Measurements from ENCODE around the gene CYP2A6.
"Not testable (repeated sequence)": the region's sequence is repeated elsewhere in the genome, so short reads cannot be mapped to it uniquely, and the experiment has no call there.

Gene CYP2A6

GRCh38 chr19:40818480-40819399 is 31.5 kb downstream of the CYP2A6 start:
- DNase-seq (ENCODE audit: low read depth): peak; percentile 52

GRCh38 chr19:40815223-40815622 is 35.0 kb downstream of the CYP2A6 start:
- DNase-seq (ENCODE audit: low read depth): no peak

GRCh38 chr19:40813182-40813581 is 37.1 kb downstream of the CYP2A6 start:
- no peak for DNase-seq (ENCODE audit: low read depth)

- not testable (repeated sequence) for DNase-seq (ENCODE audit: low read depth)
Measured at GRCh38 chr19:40812571-40812970, 37.7 kb downstream of the CYP2A6 start.

GRCh38 chr19:40811478-40812341 is 38.5 kb downstream of the CYP2A6 start:
- no peak for DNase-seq (ENCODE audit: low read depth)

DNA sequence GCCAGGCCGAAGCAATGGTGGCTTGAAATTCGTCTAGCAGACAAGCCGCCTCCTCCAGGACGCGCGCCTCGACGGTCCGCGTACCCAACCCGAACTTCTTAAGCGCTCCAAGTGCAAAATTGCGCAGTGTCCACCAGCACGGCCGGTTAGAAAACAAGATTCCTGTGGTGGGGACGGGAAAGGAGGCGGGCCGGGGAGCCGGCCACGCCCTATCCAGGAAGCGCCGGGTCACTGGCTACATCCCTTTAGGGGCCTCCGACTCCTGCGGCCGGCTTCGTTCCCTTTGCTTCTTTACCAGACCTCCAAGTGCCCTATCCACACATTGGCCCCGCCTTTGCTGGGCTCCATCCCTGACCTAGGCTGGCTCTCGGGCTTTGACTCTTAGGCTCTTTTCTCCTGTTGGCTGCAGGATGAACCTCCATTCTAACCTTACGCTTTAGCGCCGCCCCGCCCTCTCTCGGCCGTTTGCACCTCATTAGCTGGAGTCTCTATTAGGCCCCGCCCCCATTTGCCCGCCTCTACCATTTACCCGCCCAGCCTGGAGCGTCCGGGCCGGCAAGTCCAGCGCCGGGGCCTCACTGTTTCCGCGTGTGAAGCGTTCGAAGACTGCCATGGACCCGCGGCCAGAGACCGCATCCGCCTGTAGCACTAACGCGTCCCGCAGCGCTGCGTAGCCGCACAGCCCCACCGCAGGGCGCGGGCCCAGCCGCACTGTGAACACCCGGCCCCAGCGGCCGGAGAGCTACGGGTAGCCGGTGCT is 39.4 kb downstream of the CYP2A6 start:
- DNase-seq (ENCODE audit: low read depth): not testable (repeated sequence)

DNA sequence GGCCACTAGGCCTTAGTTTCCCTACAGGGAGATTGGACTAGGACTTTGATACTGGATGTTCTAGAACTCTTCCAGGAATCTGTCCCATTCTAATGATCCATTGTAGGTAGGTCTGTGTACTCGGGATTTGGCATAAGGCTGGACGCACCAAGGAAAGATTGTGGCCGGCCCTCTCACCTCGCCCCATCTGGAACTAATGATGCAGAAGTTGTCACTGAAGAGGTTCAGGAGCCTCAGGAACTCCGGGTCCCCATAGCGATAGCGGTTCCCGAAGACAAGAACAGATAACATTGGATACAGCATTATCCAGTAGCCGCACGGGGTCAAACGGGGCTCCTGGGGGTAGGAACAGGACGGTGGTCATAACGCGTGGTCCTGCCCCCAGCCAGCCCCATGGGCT is 40.1 kb downstream of the CYP2A6 start:
- no peak for DNase-seq (ENCODE audit: low read depth)

- no peak for DNase-seq (ENCODE audit: low read depth)
Measured at GRCh38 chr19:40809358-40810086, 40.7 kb downstream of the CYP2A6 start.

- no peak for DNase-seq (ENCODE audit: low read depth)
Measured at GRCh38 chr19:40808497-40808896, 41.8 kb downstream of the CYP2A6 start.

GRCh38 chr19:40808021-40808325 is 42.3 kb downstream of the CYP2A6 start:
- DNase-seq (ENCODE audit: low read depth): no peak

GRCh38 chr19:40807147-40808020 is 42.9 kb downstream of the CYP2A6 start:
- DNase-seq (ENCODE audit: low read depth): no peak

DNA sequence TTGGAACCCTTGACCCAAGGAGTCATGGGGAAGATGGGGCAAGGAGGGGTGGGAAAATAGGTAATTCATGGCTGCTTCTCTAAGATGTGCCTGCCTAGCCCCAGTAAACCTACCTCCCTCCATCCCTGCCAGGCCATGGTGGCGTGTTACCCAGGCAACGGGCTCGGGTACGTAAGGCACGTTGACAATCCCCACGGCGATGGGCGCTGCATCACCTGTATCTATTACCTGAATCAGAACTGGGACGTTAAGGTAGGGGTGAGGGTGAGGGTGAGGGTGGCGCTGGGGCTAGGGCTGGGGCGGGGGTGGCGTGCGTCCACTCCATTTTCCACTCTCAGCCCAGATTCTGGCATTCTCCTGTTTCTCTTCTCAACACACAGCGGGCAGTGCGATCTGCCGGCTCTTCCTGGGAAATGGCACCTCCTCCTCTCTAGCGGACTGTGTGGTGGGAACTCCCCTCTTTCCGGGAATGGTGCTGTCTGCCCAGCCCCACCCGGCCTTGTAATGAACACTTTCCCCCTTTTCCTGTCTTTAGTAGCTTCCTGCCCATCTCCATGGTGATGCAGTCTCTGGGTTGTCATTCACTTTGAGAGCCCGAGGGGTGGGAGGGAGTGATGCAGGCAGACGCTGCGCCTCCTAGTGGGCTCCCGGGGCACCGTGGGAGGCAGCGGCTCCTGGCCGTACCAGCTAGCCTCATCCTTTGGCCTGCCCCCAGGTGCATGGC is 43.7 kb downstream of the CYP2A6 start:
- DNase-seq (ENCODE audit: low read depth): peak; percentile 62

DNA sequence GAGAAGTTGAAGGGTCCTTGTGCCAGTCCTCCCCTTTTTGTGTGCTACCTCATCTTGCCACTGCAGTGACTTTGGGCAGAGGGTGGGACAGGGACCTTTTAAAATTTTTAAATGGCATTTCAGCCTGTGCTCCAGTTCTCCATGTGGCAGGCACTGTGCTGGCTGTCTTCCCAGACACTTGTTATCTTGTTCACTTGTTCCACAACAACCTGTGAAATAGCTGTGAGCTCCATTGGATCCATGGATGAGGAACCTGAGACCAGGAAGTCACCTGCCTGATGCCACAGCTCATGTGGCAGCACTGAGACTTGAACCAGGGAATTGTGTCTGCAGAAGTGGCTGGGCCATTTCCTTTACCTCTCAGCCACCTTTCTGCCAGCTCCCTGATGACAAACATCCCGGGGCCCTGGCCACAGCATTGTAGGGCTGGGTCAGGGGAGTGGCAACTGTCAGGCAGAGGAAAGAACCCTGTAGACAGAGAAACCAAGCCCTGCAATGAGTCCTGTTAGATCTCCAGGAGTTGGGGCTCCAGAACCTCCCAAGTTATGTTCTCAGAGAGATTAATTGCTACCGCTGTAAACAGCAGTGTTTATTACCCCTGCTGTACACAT is 44.9 kb downstream of the CYP2A6 start:
- no peak for DNase-seq (ENCODE audit: low read depth)

GRCh38 chr19:40804783-40805242 is 45.4 kb downstream of the CYP2A6 start:
- no peak for DNase-seq (ENCODE audit: low read depth)

DNA sequence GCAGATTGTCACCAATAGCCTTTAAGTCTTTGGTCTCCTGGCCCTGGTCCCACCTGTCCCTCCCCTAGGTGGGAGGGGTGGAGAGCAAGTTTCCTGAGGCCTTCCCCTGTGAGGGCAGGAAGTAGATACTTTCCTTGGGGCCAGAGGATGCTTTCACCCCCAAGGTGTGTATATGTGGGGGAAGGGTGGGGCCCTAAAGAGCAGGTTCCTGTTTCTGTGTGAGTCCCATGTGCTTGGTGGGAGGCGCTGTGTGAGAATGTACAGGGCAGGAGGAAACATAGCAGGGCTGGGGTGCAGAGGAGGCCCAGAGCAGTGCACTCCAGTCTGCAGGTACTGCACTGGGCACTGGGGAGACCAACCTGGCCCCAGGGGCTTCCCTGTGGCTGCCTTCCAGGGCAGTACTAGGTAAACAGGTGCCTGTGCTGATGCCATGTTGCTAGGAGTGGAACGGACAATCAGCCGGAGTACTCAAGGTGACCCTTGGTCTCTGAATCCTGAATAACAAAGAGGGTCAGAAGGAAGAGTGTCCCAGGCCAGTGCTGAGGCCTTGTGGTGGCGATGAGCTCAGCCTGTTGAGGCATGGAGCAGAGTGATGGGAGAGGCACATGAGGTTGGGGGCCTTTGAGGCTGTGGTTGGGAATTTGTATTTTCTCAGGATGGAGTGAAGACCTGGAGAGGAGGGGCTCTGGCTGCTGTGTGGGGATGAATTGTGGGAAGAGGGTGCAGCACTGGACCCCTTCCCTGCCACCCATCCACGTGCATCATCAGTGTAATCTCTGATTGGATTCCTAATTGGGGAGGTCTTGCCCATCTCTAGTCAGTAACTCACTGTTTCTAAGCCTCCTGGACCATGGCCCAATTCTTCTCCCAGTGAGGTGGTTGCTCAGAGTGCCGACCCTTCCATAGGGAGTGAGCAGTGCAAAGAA is 46.1 kb downstream of the CYP2A6 start:
- no peak for DNase-seq (ENCODE audit: low read depth)

GRCh38 chr19:40803170-40803856 is 46.9 kb downstream of the CYP2A6 start:
- no peak for DNase-seq (ENCODE audit: low read depth)

DNA sequence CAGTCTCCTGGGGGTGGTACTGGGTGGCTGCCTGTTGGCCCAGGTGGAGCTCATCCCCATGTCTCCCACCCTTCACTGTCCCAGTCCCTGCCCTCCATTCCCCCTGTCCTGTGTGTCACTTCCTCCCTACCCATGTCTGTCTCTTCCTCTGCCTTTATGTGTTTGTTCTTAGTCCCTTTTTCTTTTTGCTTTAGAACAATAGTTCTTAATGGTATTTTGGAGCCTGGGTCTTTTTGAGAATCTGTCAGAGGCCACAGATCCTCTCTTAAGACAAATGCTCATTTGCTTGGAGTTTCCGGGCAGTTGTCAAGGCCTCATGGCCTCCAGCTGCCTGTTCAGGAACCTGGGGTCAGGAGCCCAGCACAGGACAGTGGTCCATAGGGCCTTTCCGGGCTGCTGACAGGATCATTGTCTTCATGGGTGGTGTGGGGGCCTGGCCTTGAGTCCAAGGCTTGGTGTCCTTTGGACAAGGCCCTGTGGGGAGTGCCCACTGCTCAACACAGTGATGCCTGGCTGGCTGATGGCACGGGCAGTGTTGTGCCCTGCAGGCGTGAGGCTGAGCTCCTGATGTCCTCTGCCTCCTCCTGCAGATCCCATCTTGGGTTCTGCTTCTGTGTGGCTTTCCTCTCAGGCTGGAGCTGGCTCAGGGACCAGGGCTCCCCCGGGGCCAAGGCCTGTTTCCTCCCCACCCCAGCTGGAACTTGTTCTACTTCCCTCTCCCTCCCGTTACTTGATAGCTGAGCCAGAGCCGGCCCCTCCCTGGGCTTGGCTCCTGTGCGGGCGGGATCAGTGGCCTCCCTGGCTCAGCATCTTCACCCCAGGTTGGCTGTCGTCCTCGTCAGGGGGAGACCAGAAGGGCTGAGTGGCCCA is 47.7 kb downstream of the CYP2A6 start:
- no peak for DNase-seq (ENCODE audit: low read depth)
